ENCODE measurements around the gene DCAF5.

Gene DCAF5

GRCh38 chr14:69006346-69006745 is 146.6 kb downstream of the DCAF5 start:
- ATAC-seq (ENCODE audit: low read depth), result no peak
- no peak for TF ChIP-seq CTCF (IDR thresholded peaks at IDR 0.05; ENCODE audit: poor library complexity, severe bottlenecking)
- no peak for DNase-seq (ENCODE audit: low spot score)
- peaks cover 13% of the 10 kb centered on the region for H3K4me1 ChIP-seq (ENCODE audit: insufficient read depth, poor library complexity, severe bottlenecking)
- no peak overlapping the region for H3K4me3 ChIP-seq (ENCODE audit: severe bottlenecking)
- H3K36me3 ChIP-seq (ENCODE audit: low read depth), result no peaks in the 10 kb centered on the region
- no peaks in the 10 kb centered on the region for H3K9me3 ChIP-seq (ENCODE audit: severe bottlenecking)
- no peaks in the 10 kb centered on the region for H3K27me3 ChIP-seq (ENCODE audit: insufficient read depth, poor library complexity, severe bottlenecking)
- peak overlapping the region; percentile 16 for H3K27ac ChIP-seq (ENCODE audit: poor library complexity, severe bottlenecking)

- Histone ChIP-seq H3K4me1 (ENCODE audit: insufficient read depth, poor library complexity, severe bottlenecking) (peaks cover 13% of the 10 kb centered on the region), H3K27me3 (ENCODE audit: insufficient read depth, poor library complexity, severe bottlenecking) (no peaks in the 10 kb centered on the region), H3K4me3 (ENCODE audit: severe bottlenecking) (no peak overlapping the region), H3K27ac (ENCODE audit: poor library complexity, severe bottlenecking) (peak overlapping the region; percentile 16), H3K36me3 (ENCODE audit: low read depth) (no peaks in the 10 kb centered on the region), H3K9me3 (ENCODE audit: severe bottlenecking) (no peaks in the 10 kb centered on the region)
- no peak for TF ChIP-seq CTCF (IDR thresholded peaks at IDR 0.05; ENCODE audit: poor library complexity, severe bottlenecking)
- DNase-seq (ENCODE audit: low spot score) (peak; percentile 85), ATAC-seq (ENCODE audit: low read depth) (peak; percentile 93)
Measured at GRCh38 chr14:69005432-69006148, 147.3 kb downstream of the DCAF5 start.

- H3K36me3 ChIP-seq (ENCODE audit: low read depth), result no peaks in the 10 kb centered on the region
- peak; percentile 45 for ATAC-seq (ENCODE audit: low read depth)
- no peaks in the 10 kb centered on the region for H3K9me3 ChIP-seq (ENCODE audit: severe bottlenecking)
- no peaks in the 10 kb centered on the region for H3K27me3 ChIP-seq (ENCODE audit: insufficient read depth, poor library complexity, severe bottlenecking)
- no peak for DNase-seq (ENCODE audit: low spot score)
- no peak overlapping the region for H3K4me3 ChIP-seq (ENCODE audit: severe bottlenecking)
- peak overlapping the region; percentile 16 for H3K27ac ChIP-seq (ENCODE audit: poor library complexity, severe bottlenecking)
- no peak for TF ChIP-seq CTCF (IDR thresholded peaks at IDR 0.05; ENCODE audit: poor library complexity, severe bottlenecking)
- H3K4me1 ChIP-seq (ENCODE audit: insufficient read depth, poor library complexity, severe bottlenecking), result peaks cover 13% of the 10 kb centered on the region
Measured at GRCh38 chr14:69004731-69005431, 148.0 kb downstream of the DCAF5 start.

- DNase-seq (ENCODE audit: low spot score), result no peak
- no peak for ATAC-seq (ENCODE audit: low read depth)
- no peaks in the 10 kb centered on the region for H3K27me3 ChIP-seq (ENCODE audit: insufficient read depth, poor library complexity, severe bottlenecking)
- no peaks in the 10 kb centered on the region for H3K9me3 ChIP-seq (ENCODE audit: severe bottlenecking)
- no peak overlapping the region for H3K4me3 ChIP-seq (ENCODE audit: severe bottlenecking)
- no peak for TF ChIP-seq CTCF (IDR thresholded peaks at IDR 0.05; ENCODE audit: poor library complexity, severe bottlenecking)
- H3K4me1 ChIP-seq (ENCODE audit: insufficient read depth, poor library complexity, severe bottlenecking), result peaks cover 13% of the 10 kb centered on the region
- H3K27ac ChIP-seq (ENCODE audit: poor library complexity, severe bottlenecking), result no peak overlapping the region
- no peaks in the 10 kb centered on the region for H3K36me3 ChIP-seq (ENCODE audit: low read depth)
Measured at GRCh38 chr14:69003626-69004025, 149.3 kb downstream of the DCAF5 start.

GRCh38 chr14:69002069-69002468 is 150.8 kb downstream of the DCAF5 start:
- Histone ChIP-seq H3K9me3 (ENCODE audit: severe bottlenecking) (no peaks in the 10 kb centered on the region), H3K27me3 (ENCODE audit: insufficient read depth, poor library complexity, severe bottlenecking) (no peaks in the 10 kb centered on the region), H3K4me1 (ENCODE audit: insufficient read depth, poor library complexity, severe bottlenecking) (peaks cover 13% of the 10 kb centered on the region), H3K27ac (ENCODE audit: poor library complexity, severe bottlenecking) (no peak overlapping the region), H3K4me3 (ENCODE audit: severe bottlenecking) (no peak overlapping the region), H3K36me3 (ENCODE audit: low read depth) (no peaks in the 10 kb centered on the region)
- no peak for DNase-seq (ENCODE audit: low spot score)
- ATAC-seq (ENCODE audit: low read depth), result peak; percentile 45
- peak; percentile 32 for TF ChIP-seq CTCF (IDR thresholded peaks at IDR 0.05; ENCODE audit: poor library complexity, severe bottlenecking)
